SU-DHL-6 (cell line): Measurements from ENCODE around the gene KDM3A.

Experiments used
- H2AFZ ChIP-seq: fragments of 200-600 bp; sonication (generic); 2 replicates; pipeline ENCODE4 v1.6.1; 2014; ENCODE audit warnings: low read depth, mild to moderate bottlenecking, moderate library complexity, mixed read lengths, antibody characterized with exemption, low read length; ENCODE audit not compliant: severe bottlenecking
- H3F3A ChIP-seq: fragments of 200-600 bp; shearing (Covaris generic); 2 replicates; pipeline ENCODE4 v1.6.0; 2016; ENCODE audit warnings: antibody characterized with exemption, mild to moderate bottlenecking; ENCODE audit not compliant: insufficient read depth
- H3K27ac ChIP-seq: fragments of 200-600 bp; sonication (generic); 2 replicates; pipeline ENCODE4 v1.5.1; 2016; ENCODE audit warnings: low read depth, mild to moderate bottlenecking, low read length, moderate library complexity, mixed read lengths
- H3K27me3 ChIP-seq: fragments of 200-600 bp; sonication (generic), shearing (Covaris generic); 2 replicates; pipeline ENCODE4 v1.6.0; 2014; ENCODE audit warnings: mild to moderate bottlenecking, low read length
- H3K36me3 ChIP-seq: fragments of 200-600 bp; sonication (generic); 2 replicates; pipeline ENCODE4 v1.6.1; 2014; ENCODE audit warnings: mild to moderate bottlenecking, low read length, mixed read lengths
- H3K4me2 ChIP-seq: fragments of 300-600, 200-600 bp; shearing (Covaris generic), sonication (generic); 2 replicates; pipeline ENCODE4 v1.6.0; 2014; ENCODE audit warnings: low read length, low read depth, mild to moderate bottlenecking; ENCODE audit not compliant: poor library complexity, severe bottlenecking
- H3K4me3 ChIP-seq: fragments of 200-600 bp; sonication (generic); 2 replicates; pipeline ENCODE4 v1.5.1; 2014; ENCODE audit warnings: antibody characterized with exemption, low read length, mild to moderate bottlenecking, mixed read lengths; ENCODE audit not compliant: insufficient read depth, poor library complexity, severe bottlenecking
- H3K79me2 ChIP-seq: fragments of 200-600 bp; sonication (generic); 2 replicates; pipeline ENCODE4 v1.6.1; 2014; ENCODE audit warnings: mild to moderate bottlenecking, low read length, moderate library complexity; ENCODE audit not compliant: insufficient read depth
- H3K9ac ChIP-seq: fragments of 200-600 bp; sonication (generic); 2 replicates; pipeline ENCODE4 v1.7.0; 2014; ENCODE audit warnings: mild to moderate bottlenecking, low read length
- H3K9me2 ChIP-seq: fragments of 200-600 bp; sonication (generic); replicated peaks from 2 replicates; pipeline ENCODE4 v1.6.1; 2014; ENCODE audit warnings: low read length; ENCODE audit not compliant: insufficient read depth
- H3K9me3 ChIP-seq: fragments of 200-600 bp; sonication (generic); 2 replicates; pipeline ENCODE4 v1.6.1; 2014; ENCODE audit warnings: low read length, mixed read lengths; ENCODE audit not compliant: insufficient read depth
- H4K20me1 ChIP-seq: fragments of 200-600 bp; sonication (generic); 2 replicates; pipeline ENCODE4 v1.6.1; 2014; ENCODE audit warnings: low read depth, mild to moderate bottlenecking, antibody characterized with exemption, low read length, moderate library complexity, mixed read lengths
- EZH2phosphoT487 ChIP-seq: fragments of 200-600 bp; sonication (generic), shearing (Covaris generic); conservative IDR thresholded peaks from 2 replicates; pipeline ENCODE4 v1.6.1; 2018; ENCODE audit warnings: mild to moderate bottlenecking, antibody characterized with exemption, low read length, moderate library complexity, mixed read lengths
- TF ChIP-seq, protein P1 (sequence below): fragments of 200-600 bp; sonication (generic); IDR thresholded peaks from one replicate; pipeline ENCODE4 v1.5.1; 2017; ENCODE audit warnings: antibody characterized with exemption, mild to moderate bottlenecking, low read length, moderate library complexity; ENCODE audit not compliant: insufficient read depth, poor library complexity, severe bottlenecking

Gene KDM3A

DNA sequence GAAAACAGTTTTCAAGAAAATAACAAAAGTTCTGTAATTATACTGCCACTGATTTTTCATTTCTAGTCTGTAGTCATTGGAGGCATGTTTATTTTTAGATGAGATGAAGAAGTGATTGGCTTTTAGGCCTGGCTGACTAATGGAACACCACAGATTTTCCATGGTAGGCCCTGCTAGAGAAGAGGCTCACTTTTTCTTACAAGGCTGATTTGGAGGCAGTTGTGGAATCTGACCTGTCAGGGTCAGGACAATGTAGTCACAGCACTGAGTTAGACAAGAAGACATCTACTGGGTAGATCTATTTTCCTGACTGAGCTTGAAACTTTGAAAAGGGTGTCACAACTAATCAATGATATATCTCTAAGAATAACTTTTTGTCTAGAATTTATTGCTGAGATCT is 43.9 kb downstream of the KDM3A start:
- Histone ChIP-seq H3F3A (no peaks in the 10 kb centered on the region), H3K79me2 (no peaks in the 10 kb centered on the region), H2AFZ (no peak overlapping the region), H3K27me3 (no peaks in the 10 kb centered on the region), H3K27ac (no peak overlapping the region), H3K9ac (no peak overlapping the region), H3K36me3 (peaks cover 53% of the 10 kb centered on the region; the same call in 1 of the 2 replicates), H3K4me2 (no peak overlapping the region), H3K4me3 (no peak overlapping the region), H4K20me1 (no peaks in the 10 kb centered on the region), H3K9me2 (no peaks in the 10 kb centered on the region), H3K9me3 (no peaks in the 10 kb centered on the region)
- TF ChIP-seq, protein P1, sequence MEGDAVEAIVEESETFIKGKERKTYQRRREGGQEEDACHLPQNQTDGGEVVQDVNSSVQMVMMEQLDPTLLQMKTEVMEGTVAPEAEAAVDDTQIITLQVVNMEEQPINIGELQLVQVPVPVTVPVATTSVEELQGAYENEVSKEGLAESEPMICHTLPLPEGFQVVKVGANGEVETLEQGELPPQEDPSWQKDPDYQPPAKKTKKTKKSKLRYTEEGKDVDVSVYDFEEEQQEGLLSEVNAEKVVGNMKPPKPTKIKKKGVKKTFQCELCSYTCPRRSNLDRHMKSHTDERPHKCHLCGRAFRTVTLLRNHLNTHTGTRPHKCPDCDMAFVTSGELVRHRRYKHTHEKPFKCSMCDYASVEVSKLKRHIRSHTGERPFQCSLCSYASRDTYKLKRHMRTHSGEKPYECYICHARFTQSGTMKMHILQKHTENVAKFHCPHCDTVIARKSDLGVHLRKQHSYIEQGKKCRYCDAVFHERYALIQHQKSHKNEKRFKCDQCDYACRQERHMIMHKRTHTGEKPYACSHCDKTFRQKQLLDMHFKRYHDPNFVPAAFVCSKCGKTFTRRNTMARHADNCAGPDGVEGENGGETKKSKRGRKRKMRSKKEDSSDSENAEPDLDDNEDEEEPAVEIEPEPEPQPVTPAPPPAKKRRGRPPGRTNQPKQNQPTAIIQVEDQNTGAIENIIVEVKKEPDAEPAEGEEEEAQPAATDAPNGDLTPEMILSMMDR, result no peak
- TF ChIP-seq EZH2phosphoT487, result no peak

DNA sequence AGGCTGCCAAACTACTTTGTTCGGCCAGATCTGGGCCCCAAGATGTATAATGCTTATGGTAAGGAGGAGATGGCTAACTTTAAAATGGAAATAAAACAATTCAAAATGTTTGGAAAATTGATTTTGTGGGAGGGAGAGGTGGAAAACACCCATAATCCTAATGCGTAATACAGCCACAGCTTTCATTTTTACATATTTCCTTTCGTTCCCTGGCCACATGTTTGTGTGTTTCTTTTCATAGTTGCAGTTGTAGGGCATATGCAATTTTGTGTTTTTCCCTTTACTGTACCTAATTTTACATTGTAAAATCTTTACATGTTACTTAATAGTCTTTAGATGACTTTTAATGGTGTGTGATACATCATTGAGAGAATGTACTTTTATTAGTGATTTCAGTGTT is 44.6 kb downstream of the KDM3A start:
- H3K27me3 ChIP-seq, result no peaks in the 10 kb centered on the region
- no peak overlapping the region for H3K4me3 ChIP-seq
- H3K9ac ChIP-seq, result no peak overlapping the region
- no peak overlapping the region for H2AFZ ChIP-seq
- H3K79me2 ChIP-seq, result no peaks in the 10 kb centered on the region
- TF ChIP-seq EZH2phosphoT487, result no peak
- TF ChIP-seq, protein P1, result no peak
- H3K9me2 ChIP-seq, result no peaks in the 10 kb centered on the region
- H3K9me3 ChIP-seq, result no peaks in the 10 kb centered on the region
- no peaks in the 10 kb centered on the region for H4K20me1 ChIP-seq
- no peaks in the 10 kb centered on the region for H3F3A ChIP-seq
- H3K27ac ChIP-seq, result no peak overlapping the region
- H3K4me2 ChIP-seq, result no peak overlapping the region
- peaks cover 47% of the 10 kb centered on the region; the same call in 1 of the 2 replicates for H3K36me3 ChIP-seq

DNA sequence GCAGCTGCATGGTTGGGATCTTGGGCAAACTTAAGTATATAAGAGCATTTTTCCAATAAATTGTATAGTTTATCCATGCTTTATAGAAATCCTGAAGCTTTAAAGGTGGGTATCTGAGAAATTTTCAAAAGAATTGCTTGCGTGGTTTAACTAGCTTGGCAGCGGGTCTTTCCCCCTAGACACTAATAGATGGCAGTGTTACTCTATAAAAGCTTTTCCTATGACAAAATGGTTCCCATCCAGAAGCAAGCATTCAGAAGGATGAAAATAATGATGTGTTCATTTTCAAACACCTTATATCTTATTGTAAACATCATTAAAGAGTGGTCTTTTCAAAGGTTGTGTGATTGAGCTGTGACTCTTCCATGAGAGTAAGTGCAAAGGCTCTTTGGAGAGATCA is 45.9 kb downstream of the KDM3A start:
- no peaks in the 10 kb centered on the region for H3K79me2 ChIP-seq
- H3K36me3 ChIP-seq, result peaks cover 48% of the 10 kb centered on the region; the same call in 1 of the 2 replicates
- H4K20me1 ChIP-seq, result no peaks in the 10 kb centered on the region
- H3K9ac ChIP-seq, result no peak overlapping the region
- no peaks in the 10 kb centered on the region for H3K27me3 ChIP-seq
- H3K9me3 ChIP-seq, result no peaks in the 10 kb centered on the region
- TF ChIP-seq, protein P1, result no peak
- TF ChIP-seq EZH2phosphoT487, result no peak
- H3F3A ChIP-seq, result no peaks in the 10 kb centered on the region
- H3K4me2 ChIP-seq, result no peak overlapping the region
- no peak overlapping the region for H2AFZ ChIP-seq
- no peak overlapping the region for H3K4me3 ChIP-seq
- H3K27ac ChIP-seq, result no peak overlapping the region
- no peaks in the 10 kb centered on the region for H3K9me2 ChIP-seq
